Panc1 (cell line): ENCODE results near the gene ESRRA. TPM values are rescaled to one million over a fixed set of nuclear protein-coding genes. Genes with fewer than 3 reads are reported as not detected.

Experiments
- ATAC-seq: fragments of 200-7000 bp; cut with Tn5 transposase; 2 replicates; pipeline ENCODE4 v1.9.1; 2020; ENCODE audit warnings: mild to moderate bottlenecking, moderate library complexity
- BruUV-seq: library from RNA; stranded (reverse); fragments of 400-500 nt; replicated peaks from 2 replicates; lab custom pipeline; 2021; lab: Mats Ljungman, UMichigan
- CTCF ChIA-PET: fragments of 300-600 bp; sonication (Branson Sonifier 250); formaldehyde crosslinking; loops from one replicate; lab custom pipeline; 2022; ENCODE audit warnings: antibody characterized with exemption; lab: Charles Lee
- POLR2A ChIA-PET: fragments of 300-600 bp; sonication (Branson Sonifier 250); formaldehyde crosslinking; loops from one replicate; lab custom pipeline; 2022; ENCODE audit warnings: antibody characterized with exemption; lab: Charles Lee
- DNase-seq: peaks from one replicate; pipeline ENCODE4 v3.0.0-alpha.2; 2010; ENCODE audit warnings: low read depth, low spot score
- H3K27ac ChIP-seq: 2 replicates; pipeline ENCODE4 v1.5.1; 2011; ENCODE audit warnings: mild to moderate bottlenecking, low read length, inconsistent platforms
- H3K27me3 ChIP-seq: fragments of 200-500 bp; sonication (Bioruptor generic); 2 replicates; pipeline ENCODE4 v1.6.0; 2014; ENCODE audit warnings: low read length, inconsistent platforms; ENCODE audit not compliant: control insufficient read depth, insufficient read depth
- H3K36me3 ChIP-seq: fragments of 200-500 bp; sonication (Bioruptor generic); 2 replicates; pipeline ENCODE4 v1.5.1; 2014; ENCODE audit warnings: inconsistent platforms, mild to moderate bottlenecking, low read length, moderate library complexity; ENCODE audit not compliant: control insufficient read depth, insufficient read depth
- H3K4me1 ChIP-seq: 2 replicates; pipeline ENCODE4 v1.5.1; 2011; ENCODE audit warnings: inconsistent platforms, mild to moderate bottlenecking, low read length, moderate library complexity; ENCODE audit not compliant: control insufficient read depth, insufficient read depth
- H3K4me3 ChIP-seq, 2 experiments: 2 replicates each; pipeline ENCODE4 v1.5.1; 2011 to 2012; ENCODE audit warnings: low read depth in 2 of 2, low read length in 2 of 2, mild to moderate bottlenecking in 2 of 2, inconsistent platforms in 1 of 2, moderate library complexity in 1 of 2
- H3K9me3 ChIP-seq: fragments of 200-500 bp; sonication (Bioruptor generic); 2 replicates; pipeline ENCODE4 v1.5.1; 2014; ENCODE audit warnings: low read depth, mild to moderate bottlenecking, inconsistent platforms, low read length, moderate library complexity; ENCODE audit not compliant: control insufficient read depth, insufficient read depth
- POLR2AphosphoS5 ChIP-seq: IDR thresholded peaks from 2 replicates; pipeline ENCODE4 v1.6.1; 2012; ENCODE audit warnings: mild to moderate bottlenecking, low read depth, low read length, moderate library complexity
- SIN3A ChIP-seq: IDR thresholded peaks from 2 replicates; pipeline ENCODE4 v1.6.1; 2012; ENCODE audit warnings: low read depth, mild to moderate bottlenecking, low read length, moderate library complexity, borderline replicate concordance; ENCODE audit not compliant: insufficient read depth
- TCF7L2 ChIP-seq: IDR thresholded peaks from 2 replicates; pipeline ENCODE4 v1.6.1; 2011; ENCODE audit warnings: mild to moderate bottlenecking, low read depth, low read length, inconsistent platforms
- in situ Hi-C: cut with HindIII; loops from 2 replicates; pipeline ENCODE4 v1.10.0; 2016; ENCODE audit warnings: low sequenced_read_pairs, low pct_unique_long_range_greater_than_20kb
- intact Hi-C: fragments of 100-400 bp; cut with micrococcal nuclease; formaldehyde crosslinking; loops from one replicate; pipeline ENCODE4 v1.10.0; 2022; ENCODE audit not compliant: unreplicated experiment
- total RNA-seq: library from RNA; stranded (reverse); gene quantifications from one replicate; pipeline ENCODE4 v1.2.1, GENCODE V29; 2021; ENCODE audit not compliant: unreplicated experiment
- TF ChIP-seq, protein P1 (sequence below): fragments of 450-650 bp; IDR thresholded peaks from 2 replicates; pipeline ENCODE4 v1.5.1; 2017; ENCODE audit warnings: mild to moderate bottlenecking
- TF ChIP-seq, protein P2 (sequence below), 2 experiments: IDR thresholded peaks; 2 replicates each; pipeline ENCODE4 v1.6.1; 2011 to 2012; ENCODE audit warnings: low read depth in 2 of 2, control low read depth in 1 of 2, low read length in 1 of 2, mild to moderate bottlenecking in 1 of 2, moderate library complexity in 1 of 2; ENCODE audit not compliant: insufficient read depth in 1 of 2

ESRRA gene
- total RNA-seq, 1 experiment from 2014 or later = 81.6 TPM

DNA sequence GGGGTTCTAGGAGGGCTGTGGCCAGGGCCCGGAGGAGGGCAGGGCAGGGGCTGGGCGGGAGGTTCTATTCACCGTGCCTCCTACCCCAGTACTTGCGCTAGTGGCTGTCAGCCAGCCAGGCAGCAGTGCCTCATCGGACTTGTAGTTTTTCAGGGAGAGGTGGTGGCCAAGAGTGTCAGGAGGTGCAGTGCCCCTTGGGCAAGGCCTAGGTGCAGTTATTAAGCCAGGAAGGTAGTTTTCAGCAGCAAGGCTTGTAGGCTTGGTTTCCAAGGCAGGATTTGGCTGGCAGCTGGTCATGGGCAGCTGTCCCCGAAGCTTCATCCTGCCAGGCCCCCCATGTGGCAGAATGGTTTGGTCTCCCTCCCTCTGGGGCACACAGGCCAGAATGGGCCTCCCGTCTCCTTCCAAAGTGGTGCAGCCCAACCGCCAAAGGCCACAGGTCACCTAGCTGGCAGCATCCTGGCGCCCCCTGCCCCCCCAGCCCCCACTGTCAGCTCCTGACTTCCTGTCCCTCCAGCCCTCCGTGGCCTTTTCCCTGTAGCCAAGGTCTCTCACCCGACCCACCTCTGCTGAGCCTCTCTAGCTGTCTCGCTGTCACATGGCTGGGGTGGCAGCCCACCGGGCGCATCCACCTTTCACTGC lies 43.2 kb downstream of the ESRRA start:
- in situ Hi-C loops = no loop called here
- H3K27me3 ChIP-seq = no peaks in the 10 kb centered on the region
- CTCF ChIA-PET = interaction anchor here (0.5 to 1.3 kb wide), 4 partner anchors 8 to 66 kb away, joined by 6 read pairs; no protein-coding TSS in a partner anchor
- no peak for TF ChIP-seq SIN3A
- no peak for TF ChIP-seq TCF7L2
- TF ChIP-seq, protein P1, sequence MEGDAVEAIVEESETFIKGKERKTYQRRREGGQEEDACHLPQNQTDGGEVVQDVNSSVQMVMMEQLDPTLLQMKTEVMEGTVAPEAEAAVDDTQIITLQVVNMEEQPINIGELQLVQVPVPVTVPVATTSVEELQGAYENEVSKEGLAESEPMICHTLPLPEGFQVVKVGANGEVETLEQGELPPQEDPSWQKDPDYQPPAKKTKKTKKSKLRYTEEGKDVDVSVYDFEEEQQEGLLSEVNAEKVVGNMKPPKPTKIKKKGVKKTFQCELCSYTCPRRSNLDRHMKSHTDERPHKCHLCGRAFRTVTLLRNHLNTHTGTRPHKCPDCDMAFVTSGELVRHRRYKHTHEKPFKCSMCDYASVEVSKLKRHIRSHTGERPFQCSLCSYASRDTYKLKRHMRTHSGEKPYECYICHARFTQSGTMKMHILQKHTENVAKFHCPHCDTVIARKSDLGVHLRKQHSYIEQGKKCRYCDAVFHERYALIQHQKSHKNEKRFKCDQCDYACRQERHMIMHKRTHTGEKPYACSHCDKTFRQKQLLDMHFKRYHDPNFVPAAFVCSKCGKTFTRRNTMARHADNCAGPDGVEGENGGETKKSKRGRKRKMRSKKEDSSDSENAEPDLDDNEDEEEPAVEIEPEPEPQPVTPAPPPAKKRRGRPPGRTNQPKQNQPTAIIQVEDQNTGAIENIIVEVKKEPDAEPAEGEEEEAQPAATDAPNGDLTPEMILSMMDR = no peak
- TF ChIP-seq, protein P2, sequence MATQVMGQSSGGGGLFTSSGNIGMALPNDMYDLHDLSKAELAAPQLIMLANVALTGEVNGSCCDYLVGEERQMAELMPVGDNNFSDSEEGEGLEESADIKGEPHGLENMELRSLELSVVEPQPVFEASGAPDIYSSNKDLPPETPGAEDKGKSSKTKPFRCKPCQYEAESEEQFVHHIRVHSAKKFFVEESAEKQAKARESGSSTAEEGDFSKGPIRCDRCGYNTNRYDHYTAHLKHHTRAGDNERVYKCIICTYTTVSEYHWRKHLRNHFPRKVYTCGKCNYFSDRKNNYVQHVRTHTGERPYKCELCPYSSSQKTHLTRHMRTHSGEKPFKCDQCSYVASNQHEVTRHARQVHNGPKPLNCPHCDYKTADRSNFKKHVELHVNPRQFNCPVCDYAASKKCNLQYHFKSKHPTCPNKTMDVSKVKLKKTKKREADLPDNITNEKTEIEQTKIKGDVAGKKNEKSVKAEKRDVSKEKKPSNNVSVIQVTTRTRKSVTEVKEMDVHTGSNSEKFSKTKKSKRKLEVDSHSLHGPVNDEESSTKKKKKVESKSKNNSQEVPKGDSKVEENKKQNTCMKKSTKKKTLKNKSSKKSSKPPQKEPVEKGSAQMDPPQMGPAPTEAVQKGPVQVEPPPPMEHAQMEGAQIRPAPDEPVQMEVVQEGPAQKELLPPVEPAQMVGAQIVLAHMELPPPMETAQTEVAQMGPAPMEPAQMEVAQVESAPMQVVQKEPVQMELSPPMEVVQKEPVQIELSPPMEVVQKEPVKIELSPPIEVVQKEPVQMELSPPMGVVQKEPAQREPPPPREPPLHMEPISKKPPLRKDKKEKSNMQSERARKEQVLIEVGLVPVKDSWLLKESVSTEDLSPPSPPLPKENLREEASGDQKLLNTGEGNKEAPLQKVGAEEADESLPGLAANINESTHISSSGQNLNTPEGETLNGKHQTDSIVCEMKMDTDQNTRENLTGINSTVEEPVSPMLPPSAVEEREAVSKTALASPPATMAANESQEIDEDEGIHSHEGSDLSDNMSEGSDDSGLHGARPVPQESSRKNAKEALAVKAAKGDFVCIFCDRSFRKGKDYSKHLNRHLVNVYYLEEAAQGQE (IDR thresholded peaks at IDR 0.05; ENCODE audit: insufficient read depth in 1 of 2, low read depth in 2 of 2, low read length in 1 of 2) = no peak
- TF ChIP-seq POLR2AphosphoS5 = no peak
- H3K27ac ChIP-seq = no peak overlapping the region
- no peaks in the 10 kb centered on the region for H3K36me3 ChIP-seq
- no peak for ATAC-seq
- POLR2A ChIA-PET = no interaction called here
- DNase-seq = no peak
- peaks cover 22% of the 10 kb centered on the region for H3K4me1 ChIP-seq
- no TSS peak for BruUV-seq
- no peak overlapping the region for H3K4me3 ChIP-seq
- intact Hi-C loops = no loop called here
- no peaks in the 10 kb centered on the region for H3K9me3 ChIP-seq

DNA sequence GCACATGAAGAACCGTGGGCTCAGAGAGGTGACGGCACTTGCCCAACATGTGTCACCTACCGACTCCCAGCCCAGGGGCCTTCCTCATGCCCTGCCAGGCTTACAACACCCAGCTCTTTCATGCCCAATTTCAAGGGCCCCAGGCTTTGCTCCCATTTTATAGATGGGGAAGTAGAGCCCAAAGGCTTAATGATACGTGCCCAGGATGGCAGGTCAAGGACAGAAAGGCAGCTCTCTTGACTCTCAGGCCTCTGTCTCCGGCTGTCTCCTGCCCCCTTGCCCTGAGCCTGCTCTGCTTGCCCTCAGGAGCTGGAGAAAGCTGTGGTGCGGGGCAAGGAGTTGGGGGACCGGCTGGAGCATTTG lies 43.7 kb downstream of the ESRRA start:
- TF ChIP-seq, protein P2 (IDR thresholded peaks at IDR 0.05; ENCODE audit: insufficient read depth in 1 of 2, low read depth in 2 of 2, low read length in 1 of 2) = no peak
- TF ChIP-seq SIN3A (no peak), POLR2AphosphoS5 (no peak), TCF7L2 (no peak)
- TF ChIP-seq, protein P1 = no peak
- POLR2A ChIA-PET = no interaction called here
- DNase-seq (no peak), ATAC-seq (no peak)
- no TSS peak for BruUV-seq
- no peaks in the 10 kb centered on the region for H3K36me3 ChIP-seq
- peaks cover 21% of the 10 kb centered on the region for H3K4me1 ChIP-seq
- intact Hi-C loops = no loop called here
- in situ Hi-C loops = no loop called here
- H3K9me3 ChIP-seq = no peaks in the 10 kb centered on the region
- H3K27ac ChIP-seq = no peak overlapping the region
- H3K27me3 ChIP-seq = no peaks in the 10 kb centered on the region
- no peak overlapping the region for H3K4me3 ChIP-seq
- CTCF ChIA-PET = interaction anchor here (0.5 to 1.3 kb wide), 3 partner anchors 17 to 67 kb away, joined by 3 to 6 read pairs (median 6); no protein-coding TSS in a partner anchor
